ENCODE data around the gene UGT2B10. TPM values are rescaled to one million over a fixed set of nuclear protein-coding genes. Genes with fewer than 3 reads are reported as not detected.

The UGT2B10 gene
- total and polyA plus RNA-seq, 2 of the 8 experiments (the other 6 are each of a cell fraction or from before 2014, with no cell fraction given) = not detected

DNA sequence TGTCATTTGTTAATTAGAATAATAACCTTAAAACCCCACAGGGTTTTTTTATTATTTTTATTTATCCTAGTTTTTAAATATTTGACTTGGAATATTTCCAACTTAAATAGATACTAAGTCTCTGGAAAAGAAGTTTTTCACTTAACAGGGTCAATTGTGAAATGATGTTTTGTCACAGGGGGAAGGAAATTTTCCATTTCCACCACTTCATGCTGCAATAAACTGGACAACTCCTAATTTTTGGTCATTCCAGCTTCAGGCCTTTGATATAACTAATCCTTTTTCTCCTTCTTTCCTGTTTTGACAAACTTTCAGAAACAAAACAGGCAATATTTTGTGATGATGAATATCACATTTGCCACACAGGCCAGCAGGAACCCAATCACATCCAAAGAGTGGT, 45.3 kb downstream of the UGT2B10 start (continued):
- TF ChIP-seq RAD21 (IDR thresholded peaks at IDR 0.05 in 1 of 2, conservative IDR thresholded peaks at IDR 0.05 in 1 of 2; ENCODE audit: low read depth in 2 of 2, low read length in 2 of 2) = no peak
- TF ChIP-seq, protein P1, sequence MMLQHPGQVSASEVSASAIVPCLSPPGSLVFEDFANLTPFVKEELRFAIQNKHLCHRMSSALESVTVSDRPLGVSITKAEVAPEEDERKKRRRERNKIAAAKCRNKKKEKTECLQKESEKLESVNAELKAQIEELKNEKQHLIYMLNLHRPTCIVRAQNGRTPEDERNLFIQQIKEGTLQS (IDR thresholded peaks at IDR 0.05; ENCODE audit: insufficient read depth, low read depth, low read length) = no peak

All from H1 (cell line).